Endothelial cell of umbilical vein (primary cell): ENCODE results near the gene CLCN6. TPM values are rescaled to one million over a fixed set of nuclear protein-coding genes. Genes with fewer than 3 reads are reported as not detected.

Source experiments
- BruUV-seq: library from RNA; stranded (reverse); fragments of 400-500 nt; replicated peaks from 2 replicates; lab custom pipeline; 2021; lab: Mats Ljungman, UMichigan
- CTCF ChIA-PET: fragments of 300-600, 350-600 bp; sonication (Branson Sonifier 250); formaldehyde crosslinking; loops from one replicate; lab custom pipeline; 2021; ENCODE audit warnings: antibody characterized with exemption, inconsistent platforms; lab: Charles Lee
- POLR2A ChIA-PET: fragments of 300-600, 350-600 bp; sonication (Branson Sonifier 250); formaldehyde crosslinking; loops from one replicate; lab custom pipeline; 2021; ENCODE audit warnings: antibody characterized with exemption, inconsistent platforms; lab: Charles Lee
- DNase-seq: peaks from one replicate; pipeline ENCODE4 v3.0.0-alpha.2; 2011; ENCODE audit warnings: low read depth, low spot score
- FAIRE-seq: peaks from 2 replicates; lab custom pipeline; 2011; peaks lifted over from hg19 to GRCh38; lab: Jason Lieb, UNC
- H2AFZ ChIP-seq: 2 replicates; pipeline ENCODE4 v1.6.0; 2012; ENCODE audit warnings: low read depth, low read length, control low read depth, inconsistent platforms
- H3K27ac ChIP-seq: 2 replicates; pipeline ENCODE4 v1.5.1; 2011; ENCODE audit warnings: low read depth, mild to moderate bottlenecking, control low read depth, low read length, moderate library complexity; ENCODE audit not compliant: insufficient read depth
- H3K27me3 ChIP-seq, 2 experiments: 2 replicates each; pipeline versions ENCODE4 v1.6.0 to v1.6.1; 2011; ENCODE audit warnings: low read length in 2 of 2, mixed read lengths in 1 of 2; ENCODE audit not compliant: control insufficient read depth in 2 of 2, insufficient read depth in 2 of 2
- H3K36me3 ChIP-seq, 2 experiments: 2 replicates in 1 of 2; 3 replicates in 1 of 2; pipeline ENCODE4 v1.5.1; 2011; ENCODE audit warnings: low read length in 2 of 2, mild to moderate bottlenecking in 1 of 2, moderate library complexity in 1 of 2; ENCODE audit not compliant: control insufficient read depth in 2 of 2, insufficient read depth in 2 of 2; ENCODE audit errors: extremely low read depth in 1 of 2
- H3K4me1 ChIP-seq: 3 replicates; pipeline ENCODE4 v1.5.1; 2011; ENCODE audit warnings: mild to moderate bottlenecking, low read length; ENCODE audit not compliant: control insufficient read depth, insufficient read depth; ENCODE audit errors: extremely low read depth
- H3K4me2 ChIP-seq: 2 replicates; pipeline ENCODE4 v1.6.1; 2011; ENCODE audit warnings: low read length, control low read depth, mixed read lengths; ENCODE audit not compliant: insufficient read depth
- H3K4me3 ChIP-seq, 3 experiments: fragments of 200-600 bp in 1 of 3; sonication (generic), shearing (Covaris generic) in 1 of 3; replicated peaks in 1 of 3; 2 replicates each; pipeline ENCODE4 v1.5.1; 2011 to 2016; ENCODE audit warnings: control low read depth in 3 of 3, low read length in 3 of 3, mild to moderate bottlenecking in 2 of 3, inconsistent platforms in 1 of 3, low read depth in 1 of 3, moderate library complexity in 1 of 3; ENCODE audit not compliant: insufficient read depth in 1 of 3
- H3K79me2 ChIP-seq: 2 replicates; pipeline ENCODE4 v1.6.0; 2012; ENCODE audit warnings: low read length, inconsistent platforms; ENCODE audit not compliant: control insufficient read depth, insufficient read depth
- H3K9ac ChIP-seq: replicated peaks from 2 replicates; pipeline ENCODE3; 2011; ENCODE audit warnings: low read length, control low read depth; ENCODE audit not compliant: insufficient read depth; ENCODE audit errors: extremely low read depth
- H3K9me1 ChIP-seq: replicated peaks from 3 replicates; pipeline ENCODE4 v1.6.0; 2011; ENCODE audit warnings: mild to moderate bottlenecking, low read length; ENCODE audit not compliant: control insufficient read depth, insufficient read depth; ENCODE audit errors: extremely low read depth
- H3K9me3 ChIP-seq: replicated peaks from 2 replicates; pipeline ENCODE4 v1.5.1; 2012; ENCODE audit warnings: low read length, inconsistent platforms; ENCODE audit not compliant: control insufficient read depth, insufficient read depth
- H4K20me1 ChIP-seq: replicated peaks from 2 replicates; pipeline ENCODE3; 2011; ENCODE audit warnings: mild to moderate bottlenecking, low read length; ENCODE audit not compliant: control insufficient read depth, insufficient read depth; ENCODE audit errors: extremely low read depth
- CTCF ChIP-seq, 2 donors: IDR thresholded peaks; 1 replicate in 1 of 2; 2 replicates in 1 of 2; pipeline ENCODE4 v1.5.1; 2011; ENCODE audit warnings: low read length in 2 of 2, mild to moderate bottlenecking in 2 of 2, moderate library complexity in 2 of 2, control low read depth in 1 of 2, inconsistent platforms in 1 of 2, low read depth in 1 of 2; ENCODE audit not compliant: insufficient read depth in 1 of 2; ENCODE audit errors: extremely low read depth in 1 of 2
- EZH2 ChIP-seq: IDR thresholded peaks from 2 replicates; pipeline ENCODE4 v1.6.1; 2012; ENCODE audit warnings: borderline replicate concordance, low read depth, mild to moderate bottlenecking, moderate library complexity, low read length, inconsistent platforms; ENCODE audit not compliant: severe bottlenecking
- FOS ChIP-seq: IDR thresholded peaks from 2 replicates; pipeline ENCODE4 v1.6.1; 2011; ENCODE audit warnings: mild to moderate bottlenecking, low read length, moderate library complexity, borderline replicate concordance; ENCODE audit not compliant: insufficient read depth
- GATA2 ChIP-seq: IDR thresholded peaks from 2 replicates; pipeline ENCODE4 v1.7.0; 2011; ENCODE audit warnings: low read depth, mild to moderate bottlenecking, moderate library complexity, mixed read lengths, low read length; ENCODE audit not compliant: insufficient read length, insufficient read depth
- JUN ChIP-seq: IDR thresholded peaks from 2 replicates; pipeline ENCODE4 v1.6.1; 2011; ENCODE audit warnings: borderline replicate concordance, low read depth; ENCODE audit not compliant: insufficient read length, insufficient read depth
- MAX ChIP-seq: IDR thresholded peaks from 2 replicates; pipeline ENCODE4 v1.6.1; 2011; ENCODE audit not compliant: insufficient read depth, insufficient read length
- MYC ChIP-seq: IDR thresholded peaks from one replicate; pipeline ENCODE4 v1.6.1; 2011; ENCODE audit warnings: mild to moderate bottlenecking, low read depth, low read length
- POLR2A ChIP-seq: IDR thresholded peaks from 2 replicates; pipeline ENCODE4 v1.6.1; 2012; ENCODE audit warnings: low read depth, mild to moderate bottlenecking, control low read depth, low read length
- POLR2AphosphoS5 ChIP-seq: IDR thresholded peaks from 2 replicates; pipeline ENCODE4 v1.6.1; 2012; ENCODE audit warnings: low read depth, mild to moderate bottlenecking, control low read depth, low read length, moderate library complexity; ENCODE audit not compliant: insufficient read depth
- dilution Hi-C: fragments of 300-500 bp; cut with MboI; formaldehyde crosslinking; loops from one replicate; pipeline ENCODE4 v1.15.0; 2019; ENCODE audit warnings: low sequenced_read_pairs; ENCODE audit not compliant: extremely low pct_ligation_motif_present
- intact Hi-C: fragments of 100-400 bp; cut with micrococcal nuclease; formaldehyde crosslinking; loops from one replicate; pipeline ENCODE4 v1.10.0; 2022
- polyA plus RNA-seq, 4 experiments: library from polyadenylated mRNA; depleted of rRNA in 3 of 4; stranded (reverse) in 3 of 4; unstranded in 1 of 4; fragments of >200 nt; gene quantifications; 2 replicates each; pipeline versions ENCODE4 v1.2.1 to v1.2.3, GENCODE V29; 2011 to 2012; ENCODE audit warnings: missing spikeins in 1 of 4
- total RNA-seq: library from RNA; stranded (reverse); gene quantifications from 2 replicates; pipeline ENCODE4 v1.2.3, GENCODE V29; 2021

The CLCN6 gene
- total and polyA plus RNA-seq, 2 donors (not counting 3 experiments of a cell fraction or from before 2014, with no cell fraction given) = 20.4 to 41.2 TPM

- dilution Hi-C loops (no loop called here), intact Hi-C loops (no loop called here)
- Histone ChIP-seq H3K4me1 (peaks cover 44% of the 10 kb centered on the region), H4K20me1 (no peaks in the 10 kb centered on the region), H3K9me1 (no peaks in the 10 kb centered on the region), H2AFZ (no peak overlapping the region), H3K4me2 (no peak overlapping the region), H3K27me3 (no peaks in the 10 kb centered on the region), H3K9ac (no peak overlapping the region), H3K79me2 (peaks cover 3% of the 10 kb centered on the region), H3K36me3 (peaks cover 2 to 30% of the 10 kb centered on the region in 2 experiments), H3K9me3 (no peaks in the 10 kb centered on the region), H3K4me3 (no peak overlapping the region), H3K27ac (no peak overlapping the region)
- POLR2A ChIA-PET = no interaction called here
- FAIRE-seq (no peak), DNase-seq (no peak)
- no TSS peak for BruUV-seq
- CTCF ChIA-PET = no interaction called here
- TF ChIP-seq FOS = no peak
- no peak for TF ChIP-seq EZH2
- no peak for TF ChIP-seq MAX
- TF ChIP-seq POLR2A = no peak
- TF ChIP-seq MYC = no peak
- TF ChIP-seq POLR2AphosphoS5 = no peak
- no peak for TF ChIP-seq JUN
Observed at GRCh38 chr1:11799099-11799498, 6.9 kb upstream of the CLCN6 start.

- intact Hi-C loops (loop anchor here (10.0 kb wide), 1 partner anchor 525 kb away; the partner anchor contains the start of gene UBIAD1), dilution Hi-C loops (no loop called here)
- Histone ChIP-seq H3K4me1 (peaks cover 51% of the 10 kb centered on the region), H3K9ac (no peak overlapping the region), H3K4me2 (no peak overlapping the region), H4K20me1 (no peaks in the 10 kb centered on the region), H3K36me3 (peaks cover 2 to 23% of the 10 kb centered on the region in 2 experiments), H3K9me3 (no peaks in the 10 kb centered on the region), H2AFZ (no peak overlapping the region), H3K4me3 (no peak overlapping the region), H3K27ac (no peak overlapping the region), H3K79me2 (peaks cover 3% of the 10 kb centered on the region), H3K27me3 (no peaks in the 10 kb centered on the region), H3K9me1 (no peaks in the 10 kb centered on the region)
- BruUV-seq = no TSS peak
- DNase-seq = no peak
- CTCF ChIA-PET = no interaction called here
- no peak for FAIRE-seq
- TF ChIP-seq MAX = no peak
- no peak for TF ChIP-seq FOS
- no peak for TF ChIP-seq CTCF (IDR thresholded peaks at IDR 0.05; ENCODE audit: extremely low read depth in 1 of 2, insufficient read depth in 1 of 2, low read depth in 1 of 2, low read length in 2 of 2)
- no peak for TF ChIP-seq GATA2
- no peak for TF ChIP-seq EZH2
- no peak for TF ChIP-seq POLR2A
- TF ChIP-seq JUN = no peak
- POLR2A ChIA-PET = no interaction called here
Observed at GRCh38 chr1:11799896-11800295, 6.1 kb upstream of the CLCN6 start.
